ENCODE results near the gene MOV10. TPM values are rescaled to one million over a fixed set of nuclear protein-coding genes. Genes with fewer than 3 reads are reported as not detected.
A peak's percentile ranks its signal among the peaks of the same experiment; 100 is the strongest.

Gene MOV10
- total RNA-seq, 2 donors from 2014 or later: 113 to 124 TPM

- Mint-ChIP-seq H3K4me1 (peaks cover 72% of the 10 kb centered on the region), H3K27ac (peak overlapping the region; percentile 97), H3K27me3 (ENCODE audit: insufficient read depth) (peaks cover 23% of the 10 kb centered on the region), H3K36me3 (ENCODE audit: low read depth) (peaks cover 72% of the 10 kb centered on the region), H3K9me3 (no peaks in the 10 kb centered on the region), H3K4me3 (peak overlapping the region; percentile 49)
- peak overlapping the region; percentile 68 for H3K4me3 ChIP-seq (ENCODE audit: low read length)
- H3K27ac ChIP-seq (ENCODE audit: low read depth, low read length): peak overlapping the region; percentile 68
- peak overlapping the region; percentile 61 for H3K9ac ChIP-seq (ENCODE audit: extremely low read depth, low read length, poor library complexity, severe bottlenecking)
- 36 to 57% methylated on average over 4 to 7 of the region's 7 CpGs for WGBS, 2 experiments (ENCODE audit: insufficient coverage in 1 of 2, insufficient read length in 1 of 2)
- H3K36me3 ChIP-seq (ENCODE audit: control insufficient read depth, insufficient read depth, low read length): peaks cover 80% of the 10 kb centered on the region
- peak; percentile 37 for TF ChIP-seq CTCF (conservative IDR thresholded peaks at IDR 0.05)
- H3K9me3 ChIP-seq (ENCODE audit: control insufficient read depth, low read length): no peaks in the 10 kb centered on the region
- peak; percentile 96 for DNase-seq
- H3K27me3 ChIP-seq (ENCODE audit: control insufficient read depth, insufficient read depth, low read length, poor library complexity, severe bottlenecking): no peaks in the 10 kb centered on the region
- peaks cover 49% of the 10 kb centered on the region for H3K4me1 ChIP-seq (ENCODE audit: control insufficient read depth, insufficient read depth, low read length)
Observed at GRCh38 chr1:112700290-112701226, 26.1 kb downstream of the MOV10 start.

GRCh38 chr1:112701227-112702066, 27.0 kb downstream of the MOV10 start:
- Histone ChIP-seq H3K4me1 (ENCODE audit: control insufficient read depth, insufficient read depth, low read length) (peaks cover 51% of the 10 kb centered on the region), H3K9me3 (ENCODE audit: control insufficient read depth, low read length) (no peaks in the 10 kb centered on the region), H3K36me3 (ENCODE audit: control insufficient read depth, insufficient read depth, low read length) (peaks cover 71% of the 10 kb centered on the region), H3K4me3 (ENCODE audit: low read length) (no peak overlapping the region), H3K27ac (ENCODE audit: low read depth, low read length) (peak overlapping the region; percentile 68), H3K27me3 (ENCODE audit: control insufficient read depth, insufficient read depth, low read length, poor library complexity, severe bottlenecking) (no peaks in the 10 kb centered on the region), H3K9ac (ENCODE audit: extremely low read depth, low read length, poor library complexity, severe bottlenecking) (peak overlapping the region; percentile 61)
- no peak for TF ChIP-seq CTCF (conservative IDR thresholded peaks at IDR 0.05)
- Mint-ChIP-seq H3K9me3 (no peaks in the 10 kb centered on the region), H3K4me1 (peaks cover 76% of the 10 kb centered on the region), H3K36me3 (ENCODE audit: low read depth) (peaks cover 64% of the 10 kb centered on the region), H3K27me3 (ENCODE audit: insufficient read depth) (peaks cover 23% of the 10 kb centered on the region), H3K27ac (peak overlapping the region; percentile 97), H3K4me3 (peak overlapping the region; percentile 49)
- DNase-seq: no peak
- WGBS, 2 experiments (ENCODE audit: insufficient coverage in 1 of 2, insufficient read length in 1 of 2): 89 to 90% methylated on average over 13 to 17 of the region's 17 CpGs

GRCh38 chr1:112702067-112702395, 27.6 kb downstream of the MOV10 start:
- no peak for DNase-seq
- Mint-ChIP-seq H3K4me1 (peaks cover 76% of the 10 kb centered on the region), H3K4me3 (peak overlapping the region; percentile 5), H3K36me3 (ENCODE audit: low read depth) (peaks cover 58% of the 10 kb centered on the region), H3K27me3 (ENCODE audit: insufficient read depth) (peaks cover 23% of the 10 kb centered on the region), H3K9me3 (no peaks in the 10 kb centered on the region), H3K27ac (peak overlapping the region; percentile 97)
- H3K27ac ChIP-seq (ENCODE audit: low read depth, low read length): no peak overlapping the region
- no peak for TF ChIP-seq CTCF (conservative IDR thresholded peaks at IDR 0.05)
- H3K4me3 ChIP-seq (ENCODE audit: low read length): no peak overlapping the region
- no peak overlapping the region for H3K9ac ChIP-seq (ENCODE audit: extremely low read depth, low read length, poor library complexity, severe bottlenecking)
- no peaks in the 10 kb centered on the region for H3K27me3 ChIP-seq (ENCODE audit: control insufficient read depth, insufficient read depth, low read length, poor library complexity, severe bottlenecking)
- 96 to 98% methylated on average over 3 of the region's 3 CpGs for WGBS, 2 experiments (ENCODE audit: insufficient coverage in 1 of 2, insufficient read length in 1 of 2)
- H3K9me3 ChIP-seq (ENCODE audit: control insufficient read depth, low read length): no peaks in the 10 kb centered on the region
- peaks cover 66% of the 10 kb centered on the region for H3K36me3 ChIP-seq (ENCODE audit: control insufficient read depth, insufficient read depth, low read length)
- peaks cover 51% of the 10 kb centered on the region for H3K4me1 ChIP-seq (ENCODE audit: control insufficient read depth, insufficient read depth, low read length)

Measured in endodermal cell (in vitro differentiated cells).